ENCODE measurements around the gene PCNX1.
A peak's percentile ranks its signal among the peaks of the same experiment; 100 is the strongest.
"Not testable (repeated sequence)": the region's sequence is repeated elsewhere in the genome, so short reads cannot be mapped to it uniquely, and the experiment has no call there.

Gene PCNX1

GRCh38 chr14:71021347-71022011 is 114.2 kb downstream of the PCNX1 start:
- DNase-seq: no peak

DNA sequence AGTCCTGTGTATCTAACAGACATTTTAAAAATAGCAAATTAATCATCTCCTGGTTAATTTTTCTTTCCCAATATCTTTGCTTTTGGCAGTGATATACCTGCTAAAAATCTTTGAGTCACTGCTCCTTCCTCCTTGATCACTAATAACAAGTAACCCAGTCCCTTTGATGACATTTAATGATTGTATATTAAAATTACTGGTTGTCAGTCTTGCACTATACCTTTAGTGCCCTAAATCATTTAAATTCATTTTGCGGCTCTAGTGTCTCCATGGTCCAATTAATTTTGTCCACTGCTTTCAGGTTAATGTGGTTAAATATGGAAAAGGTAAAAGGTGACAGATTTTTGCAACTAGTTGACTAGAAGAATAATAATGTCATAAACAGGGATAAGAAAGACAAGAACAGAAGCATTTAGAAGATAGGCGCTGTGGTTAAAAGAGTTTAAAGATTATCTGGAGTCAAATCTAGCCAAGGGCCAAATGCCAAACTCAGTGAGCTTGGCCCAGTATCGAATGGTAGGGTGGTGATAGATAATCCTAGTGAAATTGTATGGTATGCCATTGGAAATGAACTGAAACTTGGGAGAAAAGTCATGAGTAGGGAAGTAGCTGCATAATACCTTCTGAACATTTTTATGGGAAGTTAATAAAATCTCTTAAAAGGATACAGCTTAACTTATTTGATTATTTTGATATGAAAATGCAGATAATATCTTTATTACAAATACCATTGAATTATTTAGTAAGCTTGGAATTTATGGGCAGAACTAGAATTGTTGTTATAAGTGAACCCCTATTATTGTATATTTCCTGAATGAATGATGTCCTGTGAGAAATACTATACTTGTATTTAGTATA is 115.0 kb downstream of the PCNX1 start:
- DNase-seq: no peak

- DNase-seq: peak in 1 of 5 experiments; percentile 52
Measured at GRCh38 chr14:71022939-71023338, 115.7 kb downstream of the PCNX1 start.

DNA sequence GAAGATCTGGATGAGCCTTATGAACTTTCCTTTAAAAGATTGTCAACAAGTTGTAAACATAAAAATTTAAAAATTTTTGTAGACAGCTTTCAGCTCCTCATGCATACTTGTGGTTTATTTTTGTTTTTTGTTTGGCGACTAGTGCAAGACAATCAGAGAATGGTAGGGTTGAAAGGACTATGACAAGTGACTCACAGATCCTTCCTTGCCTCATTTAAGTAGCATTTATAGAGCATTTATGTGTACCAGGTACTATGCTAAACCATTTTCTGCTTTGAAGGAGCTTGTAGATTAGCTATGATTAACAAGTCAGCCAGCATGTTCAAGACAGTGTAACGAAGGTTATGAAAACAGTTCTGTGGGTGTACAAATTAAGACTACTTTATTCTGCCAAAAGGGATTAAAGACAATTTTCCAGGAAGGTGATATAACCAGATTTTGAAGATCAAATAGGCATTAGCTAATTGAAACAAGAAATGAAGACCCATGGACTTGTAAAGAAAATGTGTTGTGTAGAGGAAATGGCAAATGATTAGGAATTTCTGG is 122.0 kb downstream of the PCNX1 start:
- no peak for DNase-seq

GRCh38 chr14:71031000-71031399 is 123.7 kb downstream of the PCNX1 start:
- no peak for DNase-seq

GRCh38 chr14:71036433-71036832 is 129.2 kb downstream of the PCNX1 start:
- DNase-seq: no peak

DNA sequence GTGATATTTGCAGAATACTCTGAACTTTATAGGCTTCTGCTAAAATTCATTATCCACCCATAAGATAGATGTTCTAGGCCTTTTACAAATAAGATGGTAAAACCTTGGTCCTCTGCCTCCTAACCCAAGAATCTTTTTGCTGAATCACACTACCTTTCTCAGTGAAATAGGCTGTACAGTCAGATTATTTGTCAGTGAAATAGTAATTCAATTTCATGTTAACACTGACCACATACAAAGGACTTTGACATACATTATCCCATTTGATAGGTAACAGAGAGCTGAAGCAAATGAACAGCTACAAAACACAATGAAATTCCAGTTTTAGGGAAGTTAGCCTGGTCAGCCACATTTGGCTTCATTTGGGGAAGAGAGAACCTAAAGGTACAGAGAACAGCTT is 141.1 kb downstream of the PCNX1 start:
- DNase-seq: no peak

DNA sequence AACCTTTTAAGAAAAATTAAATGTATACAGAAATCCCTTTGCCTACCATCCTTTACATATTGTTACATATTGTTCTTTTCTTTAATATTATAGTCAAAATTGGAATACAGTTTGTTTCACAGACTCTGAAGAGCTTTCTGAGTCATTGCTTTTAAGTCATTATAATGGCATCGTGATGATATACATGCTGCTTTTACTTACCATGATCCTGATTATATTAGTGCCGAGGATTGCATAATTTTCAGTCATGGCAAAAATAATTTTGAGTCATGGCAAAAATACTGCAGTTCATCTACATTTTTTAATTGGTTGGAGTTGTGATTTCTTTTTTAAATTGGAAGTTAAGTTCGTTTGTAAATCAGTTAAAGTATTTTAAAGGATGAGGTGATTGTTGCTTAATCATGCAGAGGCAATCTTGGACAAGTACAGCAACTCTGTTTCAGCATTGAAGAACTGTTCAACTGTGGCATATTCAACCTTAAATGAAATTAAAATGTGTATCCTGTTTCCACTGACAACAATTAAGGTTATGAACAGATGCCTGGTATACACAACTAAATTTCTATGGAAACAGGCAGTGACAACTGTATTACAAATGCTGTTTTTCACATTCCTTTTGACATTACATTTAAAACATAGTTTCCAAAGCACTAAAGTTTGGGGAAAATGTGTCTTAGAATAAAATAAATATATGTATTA is 142.3 kb downstream of the PCNX1 start:
- no peak for DNase-seq

DNA sequence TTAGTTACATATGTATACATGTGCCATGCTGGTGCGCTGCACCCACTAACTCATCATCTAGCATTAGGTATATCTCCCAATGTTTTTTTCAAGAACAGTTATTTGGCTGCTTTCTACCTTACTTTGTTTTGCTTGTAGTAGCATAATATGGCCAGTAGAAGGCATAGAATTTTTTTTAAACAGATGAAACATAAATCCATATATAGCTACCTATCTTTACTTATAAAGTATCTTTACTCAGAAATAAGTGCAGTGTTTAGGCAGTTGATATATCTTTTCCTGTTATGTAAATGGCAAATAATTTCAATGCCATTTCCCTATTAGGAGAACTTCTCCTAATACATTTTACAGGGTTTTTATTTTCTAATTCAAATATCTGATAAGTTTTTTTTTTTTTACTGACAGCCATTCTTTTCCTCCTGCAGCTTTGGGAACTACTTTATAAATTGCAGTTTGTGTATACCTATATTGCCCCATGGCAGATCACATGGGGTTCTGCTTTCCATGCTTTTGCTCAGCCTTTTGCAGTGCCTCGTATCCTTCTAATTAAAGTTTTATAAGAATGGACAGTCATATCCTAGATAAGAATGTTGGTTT is 143.1 kb downstream of the PCNX1 start:
- peak in 1 of 5 experiments; percentile 22 for DNase-seq

DNA sequence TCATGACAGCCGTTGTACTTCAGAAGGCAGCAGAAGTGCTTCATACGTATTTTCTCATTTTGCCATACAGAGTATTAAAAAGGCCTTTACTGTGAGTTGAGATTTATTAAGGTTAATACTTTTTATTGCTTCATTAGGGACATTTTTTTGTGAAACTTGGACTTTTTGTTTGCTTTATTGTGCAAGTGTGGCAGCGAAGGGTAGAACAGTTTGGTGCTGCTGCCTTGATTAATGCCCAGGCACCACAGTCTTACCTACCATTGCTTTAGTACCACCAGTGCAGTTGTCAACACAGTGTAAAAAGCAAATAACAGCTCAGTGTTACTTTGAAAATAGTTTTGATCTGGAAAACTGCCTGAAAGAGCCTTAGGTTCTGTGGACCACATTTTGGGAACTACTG is 147.4 kb downstream of the PCNX1 start:
- DNase-seq: no peak

DNA sequence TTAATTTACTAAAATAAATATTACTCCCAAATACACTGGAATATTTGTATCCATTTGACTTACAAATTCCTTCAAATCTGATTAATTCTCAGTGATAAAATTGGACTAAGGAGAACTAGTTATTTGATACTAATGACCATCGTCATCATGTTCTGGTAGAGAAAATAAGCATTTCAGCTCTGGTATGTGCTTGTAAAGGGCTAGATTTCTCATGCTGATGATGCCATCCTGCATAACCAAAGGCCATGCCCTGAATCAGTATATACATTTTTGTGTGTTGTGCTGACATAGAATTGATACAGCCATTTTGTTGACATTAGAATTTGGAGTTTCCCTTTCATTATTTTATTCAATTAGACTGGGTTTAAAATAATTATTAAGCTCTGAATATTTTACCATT is 148.9 kb downstream of the PCNX1 start:
- no peak for DNase-seq

GRCh38 chr14:71060274-71060673 is 153.0 kb downstream of the PCNX1 start:
- DNase-seq: no peak

DNA sequence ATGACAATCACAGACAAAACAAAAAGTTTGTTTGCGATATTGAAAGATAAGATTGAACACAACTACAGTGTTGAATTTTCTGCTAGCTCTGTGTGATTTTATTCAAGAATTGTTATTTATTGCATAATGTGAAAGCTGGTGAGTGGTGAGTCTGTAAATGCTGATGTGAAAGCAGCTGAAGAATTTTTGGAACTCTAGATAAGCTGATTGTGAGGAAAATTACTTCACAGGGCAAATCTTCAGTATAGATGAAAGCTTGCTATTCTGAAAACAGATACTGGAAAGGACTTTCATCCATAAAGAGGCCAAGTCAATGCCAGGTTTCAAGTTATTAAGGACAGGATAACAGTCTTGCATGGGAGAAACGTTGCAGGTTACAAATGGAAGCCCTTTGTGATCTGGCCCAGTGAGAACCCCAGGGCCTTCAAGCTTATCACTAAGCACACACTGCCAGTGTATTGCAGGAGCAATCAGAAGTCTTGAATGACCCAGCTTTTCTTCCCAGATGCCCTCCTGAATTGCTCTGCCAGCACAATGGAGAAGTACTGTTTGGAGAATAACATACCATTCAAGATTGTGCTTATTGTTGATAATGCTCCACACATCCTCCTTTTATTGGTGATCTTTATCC is 153.7 kb downstream of the PCNX1 start:
- no peak for DNase-seq

GRCh38 chr14:71061458-71061857 is 154.2 kb downstream of the PCNX1 start:
- no peak for DNase-seq

DNA sequence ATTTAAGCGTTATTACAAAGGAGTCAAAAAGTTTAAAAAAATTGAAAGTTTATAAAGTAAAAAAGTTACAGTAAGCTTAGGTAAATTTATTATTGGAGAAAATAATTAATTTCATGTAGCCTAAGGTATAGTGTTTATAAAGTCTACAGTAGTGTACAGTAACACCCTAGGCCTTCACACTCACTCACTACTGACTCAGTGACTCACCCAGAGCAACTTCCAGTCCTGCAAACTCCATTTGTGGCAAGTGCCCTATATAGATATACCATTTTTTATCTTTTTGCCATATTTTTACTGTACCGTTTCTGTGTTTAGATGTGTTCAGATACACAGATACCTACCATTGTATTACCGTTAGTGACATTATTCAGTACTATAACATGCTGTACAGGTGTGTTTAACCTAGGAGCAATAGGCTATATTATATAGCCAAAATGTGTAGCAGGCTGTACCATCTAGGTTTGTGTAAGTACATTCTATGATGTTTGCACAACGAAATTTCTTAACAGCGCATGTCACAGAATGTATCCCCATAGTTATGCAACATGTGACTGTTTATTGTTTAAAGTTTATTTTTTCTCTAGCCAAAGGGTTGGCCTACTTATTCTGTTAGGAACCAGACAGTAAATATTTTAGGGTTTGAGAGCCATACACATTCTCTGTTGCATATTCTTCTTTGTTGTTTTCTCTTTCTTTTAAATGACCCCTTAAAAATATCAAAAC is 155.5 kb downstream of the PCNX1 start:
- DNase-seq: no peak

- no peak for DNase-seq
Measured at GRCh38 chr14:71063351-71063750, 156.1 kb downstream of the PCNX1 start.

- DNase-seq: not testable (repeated sequence)
Measured at GRCh38 chr14:71064747-71065146, 157.5 kb downstream of the PCNX1 start.

DNA sequence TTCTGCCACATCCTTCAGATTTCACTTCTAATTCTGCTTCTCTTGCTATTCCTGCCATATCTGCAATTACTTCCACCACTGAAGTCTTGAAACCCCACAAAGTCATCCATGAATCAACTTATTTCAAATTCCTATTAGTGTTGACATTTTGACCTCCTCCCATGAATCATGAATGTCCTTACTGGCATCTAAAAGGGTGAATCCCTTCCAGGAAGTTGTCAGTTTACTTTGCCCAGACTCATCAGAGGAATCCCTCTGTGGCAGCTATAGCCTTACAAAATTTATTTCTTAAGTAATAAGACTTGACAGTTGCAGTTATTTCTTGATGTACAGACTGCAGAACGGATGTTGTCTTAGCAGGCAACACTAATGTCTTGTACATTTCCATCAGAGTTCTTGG is 162.9 kb downstream of the PCNX1 start:
- DNase-seq: no peak

- DNase-seq: no peak
Measured at GRCh38 chr14:71071042-71071441, 163.8 kb downstream of the PCNX1 start.

- DNase-seq: no peak
Measured at GRCh38 chr14:71076462-71077092, 169.3 kb downstream of the PCNX1 start.

DNA sequence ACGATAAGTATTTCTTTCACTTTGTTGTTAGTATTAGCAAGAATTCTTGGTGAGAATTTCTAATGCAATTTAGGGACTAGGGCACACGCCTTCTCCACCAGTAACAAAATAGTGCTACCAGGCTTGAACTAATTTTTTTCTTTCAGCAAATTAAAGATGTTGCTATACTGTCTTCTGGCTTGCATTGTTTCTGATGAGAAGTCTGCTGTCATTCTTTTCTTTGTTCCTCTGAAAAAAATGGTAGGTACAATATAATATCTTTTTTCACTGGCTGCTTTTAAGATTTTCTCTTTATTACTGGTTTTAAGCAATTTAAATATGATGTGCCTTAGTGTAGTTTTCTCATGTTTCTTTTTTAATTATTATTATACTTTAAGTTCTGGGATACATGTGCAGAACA is 171.2 kb downstream of the PCNX1 start:
- peak in 1 of 5 experiments; percentile 16 for DNase-seq

Measured in T-helper 2 cell (primary cell).